A673 (cell line): ENCODE measurements around the gene PGK1. TPM values are rescaled to one million over a fixed set of nuclear protein-coding genes. Genes with fewer than 3 reads are reported as not detected.
A peak's percentile ranks its signal among the peaks of the same experiment; 100 is the strongest.
"Not testable (repeated sequence)": the region's sequence is repeated elsewhere in the genome, so short reads cannot be mapped to it uniquely, and the experiment has no call there.

ENCODE experiments used
- BruUV-seq: library from RNA; stranded (reverse); fragments of 400-500 nt; replicated peaks from 2 replicates; lab custom pipeline; 2021; lab: Mats Ljungman, UMichigan
- CTCF ChIA-PET: fragments of 300-600 bp; sonication (Branson Sonifier 250); formaldehyde crosslinking; loops from one replicate; lab custom pipeline; 2022; ENCODE audit warnings: antibody characterized with exemption; lab: Charles Lee
- POLR2A ChIA-PET: fragments of 300-600 bp; sonication (Branson Sonifier 250); formaldehyde crosslinking; loops from one replicate; lab custom pipeline; 2022; ENCODE audit warnings: antibody characterized with exemption; ENCODE audit not compliant: low non-redundant PET; lab: Charles Lee
- DNase-seq: peaks from one replicate; pipeline ENCODE4 v3.0.0-alpha.2; 2015; ENCODE audit warnings: low spot score
- H3K27ac ChIP-seq: fragments of 200-600 bp; sonication (generic); 2 replicates; pipeline ENCODE4 v1.5.1; 2016; ENCODE audit warnings: mixed run types, low read depth, mild to moderate bottlenecking, mixed read lengths, antibody characterized with exemption, low read length; ENCODE audit not compliant: poor library complexity, severe bottlenecking
- H3K27me3 ChIP-seq: fragments of 200-600 bp; sonication (generic); replicated peaks from 2 replicates; pipeline ENCODE4 v1.6.1; 2017; ENCODE audit warnings: mixed run types, low read depth, mild to moderate bottlenecking, mixed read lengths, antibody characterized with exemption, low read length; ENCODE audit not compliant: insufficient read depth, poor library complexity
- H3K36me3 ChIP-seq: fragments of 200-600 bp; sonication (generic); 2 replicates; pipeline ENCODE4 v1.6.1; 2016; ENCODE audit warnings: mixed run types, mild to moderate bottlenecking, mixed read lengths, antibody characterized with exemption, low read length; ENCODE audit not compliant: insufficient read depth, poor library complexity, severe bottlenecking
- H3K4me1 ChIP-seq: fragments of 200-600 bp; sonication (generic); 2 replicates; pipeline ENCODE4 v1.6.1; 2017; ENCODE audit warnings: mixed run types, mild to moderate bottlenecking, mixed read lengths, antibody characterized with exemption, low read length; ENCODE audit not compliant: insufficient read depth, poor library complexity, severe bottlenecking
- H3K4me3 ChIP-seq: fragments of 200-600 bp; sonication (generic); 2 replicates; pipeline ENCODE4 v1.5.1; 2016; ENCODE audit warnings: low read depth, mixed run types, mild to moderate bottlenecking, mixed read lengths, low read length; ENCODE audit not compliant: poor library complexity, severe bottlenecking
- H3K9me3 ChIP-seq: fragments of 200-600 bp; sonication (generic); 2 replicates; pipeline ENCODE4 v1.6.1; 2016; ENCODE audit warnings: mixed run types, low read depth, mild to moderate bottlenecking, mixed read lengths, antibody characterized with exemption, low read length; ENCODE audit not compliant: poor library complexity, severe bottlenecking
- EZH2 ChIP-seq: fragments of 200-600 bp; sonication (generic); IDR thresholded peaks from 2 replicates; pipeline ENCODE4 v1.6.1; 2017; ENCODE audit warnings: borderline replicate concordance, low read depth, mild to moderate bottlenecking, mixed read lengths, antibody characterized with exemption, low read length; ENCODE audit not compliant: poor library complexity, severe bottlenecking
- intact Hi-C: fragments of 100-400 bp; cut with micrococcal nuclease; formaldehyde crosslinking; loops from one replicate; pipeline ENCODE4 v1.10.0; 2022; ENCODE audit not compliant: unreplicated experiment
- total RNA-seq: library from RNA; stranded (reverse); gene quantifications from 2 replicates; pipeline ENCODE4 v1.2.3, GENCODE V29; 2021
- TF ChIP-seq, protein P1 (sequence below): fragments of 300-800, 200-600 bp; sonication (generic); conservative IDR thresholded peaks from 2 replicates; pipeline ENCODE4 v1.5.1; 2017; ENCODE audit warnings: low read depth, mild to moderate bottlenecking, antibody characterized with exemption, low read length, moderate library complexity, mixed read lengths

Gene PGK1
- total RNA-seq, 1 experiment from 2014 or later = 438 TPM

DNA sequence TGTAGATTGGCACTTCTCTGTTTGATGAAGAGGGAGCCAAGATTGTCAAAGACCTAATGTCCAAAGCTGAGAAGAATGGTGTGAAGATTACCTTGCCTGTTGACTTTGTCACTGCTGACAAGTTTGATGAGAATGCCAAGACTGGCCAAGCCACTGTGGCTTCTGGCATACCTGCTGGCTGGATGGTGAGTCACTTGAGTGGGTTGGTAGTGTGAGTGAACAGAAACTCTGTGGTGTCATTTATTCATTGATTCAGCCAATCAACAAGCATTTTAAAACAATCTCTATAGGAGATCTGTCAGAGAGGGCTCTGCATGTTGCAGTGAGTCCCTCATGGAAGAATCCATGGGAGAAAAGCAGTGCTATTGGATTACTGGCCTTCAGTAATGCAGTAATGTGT, 19.1 kb downstream of the PGK1 start:
- ChIA-PET CTCF (no interaction called here), POLR2A (no interaction called here)
- no TSS peak for BruUV-seq
- peaks cover 95% of the 10 kb centered on the region for H3K36me3 ChIP-seq
- DNase-seq = no peak
- H3K27me3 ChIP-seq = no peaks in the 10 kb centered on the region
- TF ChIP-seq EZH2 = no peak
- TF ChIP-seq, protein P1, sequence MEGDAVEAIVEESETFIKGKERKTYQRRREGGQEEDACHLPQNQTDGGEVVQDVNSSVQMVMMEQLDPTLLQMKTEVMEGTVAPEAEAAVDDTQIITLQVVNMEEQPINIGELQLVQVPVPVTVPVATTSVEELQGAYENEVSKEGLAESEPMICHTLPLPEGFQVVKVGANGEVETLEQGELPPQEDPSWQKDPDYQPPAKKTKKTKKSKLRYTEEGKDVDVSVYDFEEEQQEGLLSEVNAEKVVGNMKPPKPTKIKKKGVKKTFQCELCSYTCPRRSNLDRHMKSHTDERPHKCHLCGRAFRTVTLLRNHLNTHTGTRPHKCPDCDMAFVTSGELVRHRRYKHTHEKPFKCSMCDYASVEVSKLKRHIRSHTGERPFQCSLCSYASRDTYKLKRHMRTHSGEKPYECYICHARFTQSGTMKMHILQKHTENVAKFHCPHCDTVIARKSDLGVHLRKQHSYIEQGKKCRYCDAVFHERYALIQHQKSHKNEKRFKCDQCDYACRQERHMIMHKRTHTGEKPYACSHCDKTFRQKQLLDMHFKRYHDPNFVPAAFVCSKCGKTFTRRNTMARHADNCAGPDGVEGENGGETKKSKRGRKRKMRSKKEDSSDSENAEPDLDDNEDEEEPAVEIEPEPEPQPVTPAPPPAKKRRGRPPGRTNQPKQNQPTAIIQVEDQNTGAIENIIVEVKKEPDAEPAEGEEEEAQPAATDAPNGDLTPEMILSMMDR = no peak
- H3K27ac ChIP-seq = no peak overlapping the region
- intact Hi-C loops = loop anchor here (10.0 kb wide), 1 partner anchor 432 kb away; no protein-coding TSS in a partner anchor
- H3K4me3 ChIP-seq = no peak overlapping the region
- H3K9me3 ChIP-seq = no peaks in the 10 kb centered on the region
- no peaks in the 10 kb centered on the region for H3K4me1 ChIP-seq

DNA sequence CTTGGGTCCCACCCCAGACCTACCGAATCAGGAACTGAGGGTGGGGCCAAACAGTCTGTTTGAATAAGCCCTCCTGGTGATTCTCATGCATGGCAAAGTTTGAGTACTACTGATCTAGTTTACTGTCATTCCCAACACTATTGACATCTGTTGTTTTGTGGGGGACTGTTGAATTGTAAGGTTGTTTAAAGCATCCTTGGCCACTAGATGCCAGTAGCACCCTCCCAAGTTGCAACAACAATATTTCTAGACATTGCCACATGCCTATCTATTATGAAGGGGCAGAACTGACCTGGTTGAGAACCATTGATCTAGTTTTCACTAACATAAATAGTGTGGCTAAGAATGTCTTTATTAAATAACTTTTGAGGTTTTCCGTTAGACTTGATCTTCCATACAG, 20.3 kb downstream of the PGK1 start:
- no peak overlapping the region for H3K4me3 ChIP-seq
- BruUV-seq = no TSS peak
- H3K36me3 ChIP-seq = peaks cover 84% of the 10 kb centered on the region
- no peak overlapping the region for H3K27ac ChIP-seq
- TF ChIP-seq EZH2 = no peak
- TF ChIP-seq, protein P1 = peak; percentile 48
- no peaks in the 10 kb centered on the region for H3K27me3 ChIP-seq
- ChIA-PET CTCF (no interaction called here), POLR2A (no interaction called here)
- H3K9me3 ChIP-seq = no peaks in the 10 kb centered on the region
- DNase-seq = peak; percentile 37
- H3K4me1 ChIP-seq = no peaks in the 10 kb centered on the region
- intact Hi-C loops = loop anchor here (10.0 kb wide), 1 partner anchor 430 kb away; no protein-coding TSS in a partner anchor

DNA sequence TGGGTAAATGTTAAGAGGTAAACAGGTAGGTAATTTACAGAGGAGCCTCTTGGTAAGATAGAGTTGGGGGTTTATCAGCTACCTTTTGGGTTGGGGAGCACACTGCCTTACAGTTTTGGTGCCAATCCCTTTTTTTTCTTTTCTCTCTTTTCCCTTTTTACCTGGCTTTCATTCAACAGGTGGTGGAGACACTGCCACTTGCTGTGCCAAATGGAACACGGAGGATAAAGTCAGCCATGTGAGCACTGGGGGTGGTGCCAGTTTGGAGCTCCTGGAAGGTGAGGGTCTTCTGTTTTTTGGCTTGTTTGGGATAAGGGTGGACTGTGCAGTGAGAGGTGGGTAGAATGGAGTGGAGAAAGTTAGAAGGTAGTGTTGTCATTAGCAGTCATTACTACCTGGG, 21.1 kb downstream of the PGK1 start:
- DNase-seq = no peak
- intact Hi-C loops = loop anchor here (10.0 kb wide), 1 partner anchor 430 kb away; no protein-coding TSS in a partner anchor
- H3K4me3 ChIP-seq = no peak overlapping the region
- BruUV-seq = no TSS peak
- peaks cover 82% of the 10 kb centered on the region for H3K36me3 ChIP-seq
- TF ChIP-seq EZH2 = no peak
- TF ChIP-seq, protein P1 = no peak
- ChIA-PET CTCF (no interaction called here), POLR2A (no interaction called here)
- H3K9me3 ChIP-seq = no peaks in the 10 kb centered on the region
- no peak overlapping the region for H3K27ac ChIP-seq
- no peaks in the 10 kb centered on the region for H3K4me1 ChIP-seq
- no peaks in the 10 kb centered on the region for H3K27me3 ChIP-seq

DNA sequence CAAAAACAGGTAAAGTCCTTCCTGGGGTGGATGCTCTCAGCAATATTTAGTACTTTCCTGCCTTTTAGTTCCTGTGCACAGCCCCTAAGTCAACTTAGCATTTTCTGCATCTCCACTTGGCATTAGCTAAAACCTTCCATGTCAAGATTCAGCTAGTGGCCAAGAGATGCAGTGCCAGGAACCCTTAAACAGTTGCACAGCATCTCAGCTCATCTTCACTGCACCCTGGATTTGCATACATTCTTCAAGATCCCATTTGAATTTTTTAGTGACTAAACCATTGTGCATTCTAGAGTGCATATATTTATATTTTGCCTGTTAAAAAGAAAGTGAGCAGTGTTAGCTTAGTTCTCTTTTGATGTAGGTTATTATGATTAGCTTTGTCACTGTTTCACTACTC, 21.7 kb downstream of the PGK1 start:
- intact Hi-C loops = loop anchor here (10.0 kb wide), 1 partner anchor 429 kb away; no protein-coding TSS in a partner anchor
- H3K4me1 ChIP-seq, H3K4me3 ChIP-seq, H3K27ac ChIP-seq, POLR2A ChIA-PET, DNase-seq, H3K27me3 ChIP-seq, CTCF ChIA-PET, H3K9me3 ChIP-seq: not testable (repeated sequence)
- H3K36me3 ChIP-seq = peaks cover 82% of the 10 kb centered on the region
- BruUV-seq = TSS peak; percentile 44
